ENCODE data around the gene JMJD1C. TPM values are rescaled to one million over a fixed set of nuclear protein-coding genes. Genes with fewer than 3 reads are reported as not detected.

Gene JMJD1C
- total RNA-seq, 1 donor from 2014 or later: 34.6 TPM

DNA sequence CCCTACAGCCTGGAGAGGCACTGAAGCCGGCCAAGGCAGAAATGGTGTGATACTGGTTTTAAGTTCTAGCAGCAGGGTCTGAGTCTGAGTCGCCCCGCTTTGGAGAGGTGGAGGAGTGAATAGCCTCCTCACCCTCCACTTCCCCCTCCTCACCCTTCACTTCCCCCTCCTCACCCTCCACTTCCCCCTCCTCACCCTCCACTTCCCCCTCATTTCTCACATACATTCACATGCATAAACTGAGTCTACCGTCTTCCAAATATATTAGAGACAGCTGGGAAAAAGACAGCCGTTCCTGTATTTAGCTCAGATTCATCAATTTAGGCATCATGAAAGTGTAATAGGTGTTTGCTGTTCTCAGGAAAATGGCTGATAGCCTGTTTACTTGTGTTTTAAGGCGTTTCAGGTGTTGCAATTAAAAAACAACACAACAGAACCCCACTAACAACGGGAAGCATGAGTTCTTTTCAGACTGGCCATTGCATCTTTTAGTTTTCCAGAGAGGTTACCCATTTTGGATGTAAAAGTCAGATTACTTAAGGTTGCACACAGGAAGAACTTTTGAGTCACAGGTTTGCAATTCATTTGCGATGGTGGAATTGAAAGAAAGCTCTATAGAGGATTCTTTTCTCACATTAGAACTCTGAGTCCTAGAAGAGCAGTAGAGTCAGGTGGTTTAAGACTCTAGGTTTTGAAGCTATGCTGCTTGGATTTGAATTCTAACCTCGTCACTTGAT is 331.8 kb downstream of the JMJD1C start:
- Histone ChIP-seq H3K27me3 (ENCODE audit: low read depth) (no peaks in the 10 kb centered on the region), H3K4me1 (peaks cover 50% of the 10 kb centered on the region), H3K27ac (replicated peaks) (peak overlapping the region; percentile 92), H3K9me3 (replicated peaks) (no peaks in the 10 kb centered on the region), H3K4me3 (peak overlapping the region; percentile 99), H3K36me3 (no peaks in the 10 kb centered on the region)
- no peak for DNase-seq
- TF ChIP-seq CTCF (IDR thresholded peaks at IDR 0.05; ENCODE audit: borderline replicate concordance): no peak
- intact Hi-C loops (cut with micrococcal nuclease): no loop called here

- DNase-seq: peak; percentile 98
- Histone ChIP-seq H3K4me3 (peak within 1 kb of the TSS; percentile 99), H3K36me3 (no peaks in the 10 kb centered on the region), H3K27ac (replicated peaks) (peak within 1 kb of the TSS; percentile 92), H3K4me1 (peaks cover 50% of the 10 kb centered on the region), H3K9me3 (replicated peaks) (no peaks in the 10 kb centered on the region), H3K27me3 (ENCODE audit: low read depth) (no peaks in the 10 kb centered on the region)
- no peak for TF ChIP-seq CTCF (IDR thresholded peaks at IDR 0.05; ENCODE audit: borderline replicate concordance)
- intact Hi-C loops (cut with micrococcal nuclease): no loop called here
These were observed 332.5 kb downstream of the JMJD1C start, which contains the start of gene NRBF2 for GRCh38 chr10:63133056-63133820. Gene NRBF2, plus strand, starts transcription at chr10:63133328. Its CDS starts 143 bp downstream, at chr10:63133471.

DNA sequence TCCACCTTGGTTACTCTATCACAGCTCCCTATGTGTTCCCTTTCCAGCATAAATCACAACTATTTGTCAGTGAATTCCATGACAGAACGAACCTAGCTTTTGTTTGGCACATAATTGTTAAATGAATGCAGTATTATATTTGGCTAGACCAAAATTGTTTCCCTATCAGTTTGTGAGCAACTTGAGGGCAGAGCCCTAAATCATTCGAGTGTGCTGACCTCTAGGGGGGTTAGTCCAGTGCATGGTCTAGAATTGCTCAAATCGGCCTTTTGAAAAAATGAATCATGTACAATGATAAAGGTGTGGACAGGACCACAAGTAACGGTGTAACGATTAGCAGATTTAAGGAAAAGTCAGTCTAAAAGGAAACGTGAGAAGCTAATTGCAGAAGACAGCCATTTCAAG is 333.1 kb downstream of the JMJD1C start:
- Histone ChIP-seq H3K36me3 (no peaks in the 10 kb centered on the region), H3K27ac (replicated peaks) (peak overlapping the region; percentile 92), H3K4me3 (peak overlapping the region; percentile 99), H3K4me1 (peaks cover 48% of the 10 kb centered on the region), H3K27me3 (ENCODE audit: low read depth) (no peaks in the 10 kb centered on the region), H3K9me3 (replicated peaks) (no peaks in the 10 kb centered on the region)
- DNase-seq: no peak
- intact Hi-C loops (cut with micrococcal nuclease): no loop called here
- TF ChIP-seq CTCF (IDR thresholded peaks at IDR 0.05; ENCODE audit: borderline replicate concordance): no peak

DNA sequence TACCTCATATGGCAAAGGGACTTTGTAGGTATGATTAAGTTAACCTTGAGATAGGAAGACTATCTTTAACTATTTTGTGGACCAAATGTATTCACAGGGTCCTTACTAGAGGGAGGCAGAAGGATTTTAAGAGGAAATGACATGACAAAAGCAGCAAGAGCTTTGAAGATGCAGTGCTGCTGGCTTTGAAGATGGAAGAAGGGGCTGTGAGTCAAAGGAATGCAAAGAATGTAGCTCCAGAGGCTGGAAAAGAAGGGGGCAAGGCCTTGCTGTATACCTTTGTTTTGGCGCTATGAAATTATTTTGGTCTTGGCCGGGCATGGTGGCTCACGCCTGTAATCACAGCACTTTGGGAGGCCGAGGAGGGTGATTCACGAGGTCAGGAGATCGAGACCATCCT is 335.9 kb downstream of the JMJD1C start:
- no peaks in the 10 kb centered on the region for H3K36me3 ChIP-seq
- intact Hi-C loops (cut with micrococcal nuclease): no loop called here
- H3K27ac ChIP-seq (replicated peaks): no peak overlapping the region
- H3K4me1 ChIP-seq: peaks cover 21% of the 10 kb centered on the region
- no peaks in the 10 kb centered on the region for H3K27me3 ChIP-seq (ENCODE audit: low read depth)
- no peak for TF ChIP-seq CTCF (IDR thresholded peaks at IDR 0.05; ENCODE audit: borderline replicate concordance)
- no peak overlapping the region for H3K4me3 ChIP-seq
- DNase-seq: no peak
- H3K9me3 ChIP-seq (replicated peaks): no peaks in the 10 kb centered on the region

DNA sequence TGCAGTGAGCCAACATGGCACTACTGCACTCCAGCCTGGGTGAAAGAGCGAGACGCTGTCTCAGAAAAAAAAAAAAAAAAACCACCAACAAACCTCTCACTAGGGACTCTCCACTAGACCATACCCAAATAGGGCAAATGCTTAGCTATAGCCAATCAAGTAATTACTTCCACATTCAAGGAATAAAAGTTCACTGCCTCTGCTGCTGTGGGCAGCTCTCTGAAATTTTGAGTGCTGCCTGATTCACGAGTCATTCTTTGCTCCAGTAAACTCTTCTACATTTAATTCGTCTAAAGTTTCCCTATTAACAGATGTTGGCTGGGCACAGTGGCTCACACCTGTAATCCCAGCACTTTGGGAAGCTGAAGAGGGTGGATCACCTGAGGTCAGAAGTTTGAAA is 337.3 kb downstream of the JMJD1C start:
- Histone ChIP-seq H3K4me3 (no peak overlapping the region), H3K27ac (replicated peaks) (no peak overlapping the region), H3K36me3 (no peaks in the 10 kb centered on the region), H3K27me3 (ENCODE audit: low read depth) (no peaks in the 10 kb centered on the region), H3K9me3 (replicated peaks) (no peaks in the 10 kb centered on the region), H3K4me1 (peaks cover 6% of the 10 kb centered on the region)
- TF ChIP-seq CTCF (IDR thresholded peaks at IDR 0.05; ENCODE audit: borderline replicate concordance): no peak
- no peak for DNase-seq
- intact Hi-C loops (cut with micrococcal nuclease): no loop called here
